Adrenal gland (tissue), 19 donors: ENCODE measurements around the gene CT45A7. TPM values are rescaled to one million over a fixed set of nuclear protein-coding genes. Genes with fewer than 3 reads are reported as not detected.
"Not testable (repeated sequence)": the region's sequence is repeated elsewhere in the genome, so short reads cannot be mapped to it uniquely, and the experiment has no call there.

Experiments used
- DNase-seq, 7 donors: peaks; one replicate each; pipeline ENCODE4 v3.0.0-alpha.2; 2019 to 2020
- H3K27ac ChIP-seq, 5 donors: fragments of 200-600 bp; sonication (generic) in 4 of 5; 1 replicate in 3 of 5; 2 replicates in 2 of 5; pipeline versions ENCODE4 v1.5.1 to v1.8.0; 2016 to 2020; ENCODE audit warnings: mild to moderate bottlenecking in 1 of 5
- H3K27me3 ChIP-seq: fragments of 200-600 bp; 2 replicates; pipeline ENCODE4 v1.8.0; 2021
- H3K36me3 ChIP-seq, 2 donors: fragments of 200-600 bp; replicated peaks in 1 of 2; 1 replicate in 1 of 2; 2 replicates in 1 of 2; pipeline versions ENCODE4 v1.5.1 to v1.8.0; 2018 to 2022
- H3K4me1 ChIP-seq, 2 donors: fragments of 200-600 bp; replicated peaks in 1 of 2; 1 replicate in 1 of 2; 2 replicates in 1 of 2; pipeline versions ENCODE4 v1.5.1 to v1.8.0; 2018 to 2021
- H3K4me3 ChIP-seq, 4 donors: fragments of 200-600 bp; sonication (generic) in 3 of 4; one replicate each; pipeline ENCODE4 v1.5.1; 2016 to 2018
- H3K9me3 ChIP-seq, 3 donors: fragments of 200-600 bp; sonication (generic) in 1 of 3; replicated peaks in 1 of 3; 1 replicate in 2 of 3; 2 replicates in 1 of 3; pipeline versions ENCODE4 v1.5.1 to v1.8.0; 2016 to 2021
- WGBS, 4 donors: extraction: QIAGEN DNeasy Blood & Tissue Kit in 2 of 4; methylation state at CpG; one replicate each; pipeline versions ENCODE4 v1.1.5 to v1.1.7; 2013 to 2017; 5-methylcytosine and 5-hydroxymethylcytosine counted together
- intact Hi-C, 2 donors: fragments of 100-400 bp; cut with DNase I; formaldehyde crosslinking; loops; one replicate each; pipeline versions ENCODE4 v1.14.1 to v1.15.0; 2022 to 2023
- long read RNA-seq, 10 donors: library from polyadenylated mRNA in 3 of 10; unstranded in 2 of 10; stranded (forward) in 1 of 10; transcript quantifications; one replicate each; pipeline ENCODE4 v2.0.0 and lab custom pipeline, GENCODE V29; 2021 to 2026
- polyA plus RNA-seq, 3 donors: library from polyadenylated mRNA; stranded (reverse); fragments of 200-250 nt in 2 of 3; fragments of 350-450 nt in 1 of 3; fragmentation: Illumina TruSeq in 1 of 3; extraction: RNeasy Lipid Tissue Mini Kit (QIAGEN cat#74804) in 1 of 3; gene quantifications; one replicate each; pipeline ENCODE4 v1.2.3, GENCODE V29; 2013 to 2014
- total RNA-seq, 9 donors: library from RNA; depleted of rRNA in 4 of 9; stranded (reverse); fragments of >200 nt in 4 of 9; fragments of 120-200 nt in 1 of 9; fragmentation: NEBNext Ultra II Directional in 1 of 9; extraction: Animal tissue kit (Norgen Biotek cat#: 25700) in 1 of 9; gene quantifications; one replicate each; pipeline versions ENCODE4 v1.1.0 to v1.2.4, GENCODE V29; 2013 to 2023
- donor health status: healthy with polysubstance abuse.
- donor health status: Bipolar disorder and iron deficiency.
- donor health status: DM: yes; HTN: yes; CAD: no.
- donor health status: DM: no; HTN: no; CAD: no.
- donor health status: DM: no; HTN: no; CAD: no.
- donor health status: DM: yes; HTN: yes; CAD: no.

Gene CT45A7, protein sequence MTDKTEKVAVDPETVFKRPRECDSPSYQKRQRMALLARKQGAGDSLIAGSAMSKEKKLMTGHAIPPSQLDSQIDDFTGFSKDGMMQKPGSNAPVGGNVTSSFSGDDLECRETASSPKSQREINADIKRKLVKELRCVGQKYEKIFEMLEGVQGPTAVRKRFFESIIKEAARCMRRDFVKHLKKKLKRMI
- total RNA-seq (not detected), polyA plus RNA-seq (not detected)
- long read RNA-seq, donor 1, result 0 reads
- long read RNA-seq, donor 2, result 0 reads
- long read RNA-seq, donor 3, result 0 reads
- long read RNA-seq, donor 4, result 0 reads
- long read RNA-seq, donor 5, result 0 reads
- long read RNA-seq, donor 6, result 0 reads
- long read RNA-seq, donor 7, result 0 reads
- long read RNA-seq, donor 8, result 0 reads
- long read RNA-seq, donor 9, result 0 reads
- long read RNA-seq, donor 10, result 0 reads

DNA sequence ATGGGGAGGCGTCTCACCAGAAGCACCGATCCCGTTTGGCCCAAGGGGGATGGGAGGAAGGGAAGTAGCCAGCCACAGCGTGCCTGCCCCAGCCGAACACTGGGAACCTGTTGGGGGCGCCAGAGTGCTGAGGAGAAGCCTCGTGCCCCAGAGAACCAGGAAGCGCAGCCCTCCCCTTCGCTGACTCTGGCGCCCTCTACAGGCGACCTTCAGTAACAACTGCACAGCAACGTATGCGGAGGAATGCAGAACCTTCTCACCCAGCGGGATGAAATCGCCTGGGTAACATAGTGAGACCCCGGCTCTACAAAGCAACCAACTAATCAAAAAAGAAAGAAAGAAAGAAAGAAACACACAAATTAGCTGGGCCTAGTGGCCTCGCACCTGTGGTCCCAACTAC, at the start of gene CT45A7:
Gene CT45A7, minus strand, starts transcription at position 101 of the 400 bp plus-strand sequence. CDS start 3,747 bp downstream, outside the sequence.
- H3K9me3 ChIP-seq, DNase-seq, H3K4me1 ChIP-seq, H3K36me3 ChIP-seq, intact Hi-C loops, H3K27ac ChIP-seq, H3K4me3 ChIP-seq, H3K27me3 ChIP-seq: not testable (repeated sequence)
- WGBS, 4 donors, result no CpG with 5 or more reads among the region's 17 CpGs

GRCh38 chrX:135882741-135883140, 45.7 kb upstream of the CT45A7 start:
- DNase-seq, H3K9me3 ChIP-seq, H3K36me3 ChIP-seq, H3K4me1 ChIP-seq, H3K27ac ChIP-seq, H3K4me3 ChIP-seq, intact Hi-C loops, H3K27me3 ChIP-seq: not testable (repeated sequence)
- WGBS, 4 donors, result 43 to 58% (median 47%) methylated on average over 3 to 4 of the region's 5 CpGs

DNA sequence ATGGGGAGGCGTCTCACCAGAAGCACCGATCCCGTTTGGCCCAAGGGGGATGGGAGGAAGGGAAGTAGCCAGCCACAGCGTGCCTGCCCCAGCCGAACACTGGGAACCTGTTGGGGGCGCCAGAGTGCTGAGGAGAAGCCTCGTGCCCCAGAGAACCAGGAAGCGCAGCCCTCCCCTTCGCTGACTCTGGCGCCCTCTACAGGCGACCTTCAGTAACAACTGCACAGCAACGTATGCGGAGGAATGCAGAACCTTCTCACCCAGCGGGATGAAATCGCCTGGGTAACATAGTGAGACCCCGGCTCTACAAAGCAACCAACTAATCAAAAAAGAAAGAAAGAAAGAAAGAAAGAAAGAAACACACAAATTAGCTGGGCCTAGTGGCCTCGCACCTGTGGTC, 34.6 kb upstream of the CT45A7 start, which contains the start of gene CT45A9:
Gene CT45A9, minus strand, starts transcription at position 101 of the 400 bp plus-strand sequence. CDS start 3,751 bp downstream, outside the sequence.
- H3K4me3 ChIP-seq, H3K9me3 ChIP-seq, H3K27ac ChIP-seq, intact Hi-C loops, H3K4me1 ChIP-seq, H3K36me3 ChIP-seq, DNase-seq, H3K27me3 ChIP-seq: not testable (repeated sequence)
- WGBS, 4 donors, result no CpG with 5 or more reads among the region's 17 CpGs

GRCh38 chrX:135854438-135854837, 17.4 kb upstream of the CT45A7 start, which contains the start of gene CT45A8:
Gene CT45A8 (minus strand): TSS chrX:135854538. CDS start chrX:135850783, 3,755 bp downstream.
- H3K4me1 ChIP-seq, H3K4me3 ChIP-seq, DNase-seq, H3K36me3 ChIP-seq, H3K9me3 ChIP-seq, H3K27ac ChIP-seq, intact Hi-C loops, H3K27me3 ChIP-seq: not testable (repeated sequence)
- WGBS, 4 donors, result no CpG with 5 or more reads among the region's 17 CpGs

DNA sequence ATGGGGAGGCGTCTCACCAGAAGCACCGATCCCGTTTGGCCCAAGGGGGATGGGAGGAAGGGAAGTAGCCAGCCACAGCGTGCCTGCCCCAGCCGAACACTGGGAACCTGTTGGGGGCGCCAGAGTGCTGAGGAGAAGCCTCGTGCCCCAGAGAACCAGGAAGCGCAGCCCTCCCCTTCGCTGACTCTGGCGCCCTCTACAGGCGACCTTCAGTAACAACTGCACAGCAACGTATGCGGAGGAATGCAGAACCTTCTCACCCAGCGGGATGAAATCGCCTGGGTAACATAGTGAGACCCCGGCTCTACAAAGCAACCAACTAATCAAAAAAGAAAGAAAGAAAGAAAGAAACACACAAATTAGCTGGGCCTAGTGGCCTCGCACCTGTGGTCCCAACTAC, 17.2 kb downstream of the CT45A7 start, which contains the start of gene CT45A2:
Gene CT45A2, minus strand, starts transcription at position 101 of the 400 bp plus-strand sequence. CDS start 3,747 bp downstream, outside the sequence.
- H3K27me3 ChIP-seq, intact Hi-C loops, H3K27ac ChIP-seq, H3K4me3 ChIP-seq, DNase-seq, H3K9me3 ChIP-seq, H3K36me3 ChIP-seq, H3K4me1 ChIP-seq: not testable (repeated sequence)
- WGBS, 4 donors, result no CpG with 5 or more reads among the region's 17 CpGs

DNA sequence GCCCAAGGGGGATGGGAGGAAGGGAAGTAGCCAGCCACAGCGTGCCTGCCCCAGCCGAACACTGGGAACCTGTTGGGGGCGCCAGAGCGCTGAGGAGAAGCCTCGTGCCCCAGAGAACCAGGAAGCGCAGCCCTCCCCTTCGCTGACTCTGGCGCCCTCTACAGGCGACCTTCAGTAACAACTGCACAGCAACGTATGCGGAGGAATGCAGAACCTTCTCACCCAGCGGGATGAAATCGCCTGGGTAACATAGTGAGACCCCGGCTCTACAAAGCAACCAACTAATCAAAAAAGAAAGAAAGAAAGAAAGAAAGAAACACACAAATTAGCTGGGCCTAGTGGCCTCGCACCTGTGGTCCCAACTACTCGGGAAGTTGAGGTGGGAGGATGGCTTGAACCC, 34.4 kb downstream of the CT45A7 start, which contains the start of gene CT45A6:
Gene CT45A6, minus strand, starts transcription at position 101 of the 400 bp plus-strand sequence. CDS start 3,794 bp downstream, outside the sequence.
- no CpG with 5 or more reads among the region's 16 CpGs for WGBS, 4 donors
- not testable (repeated sequence) for H3K27me3 ChIP-seq

DNA sequence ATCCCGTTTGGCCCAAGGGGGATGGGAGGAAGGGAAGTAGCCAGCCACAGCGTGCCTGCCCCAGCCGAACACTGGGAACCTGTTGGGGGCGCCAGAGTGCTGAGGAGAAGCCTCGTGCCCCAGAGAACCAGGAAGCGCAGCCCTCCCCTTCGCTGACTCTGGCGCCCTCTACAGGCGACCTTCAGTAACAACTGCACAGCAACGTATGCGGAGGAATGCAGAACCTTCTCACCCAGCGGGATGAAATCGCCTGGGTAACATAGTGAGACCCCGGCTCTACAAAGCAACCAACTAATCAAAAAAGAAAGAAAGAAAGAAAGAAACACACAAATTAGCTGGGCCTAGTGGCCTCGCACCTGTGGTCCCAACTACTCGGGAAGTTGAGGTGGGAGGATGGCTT, 51.7 kb downstream of the CT45A7 start, which contains the start of gene CT45A5:
Gene CT45A5, minus strand, starts transcription at position 101 of the 400 bp plus-strand sequence. CDS start 3,774 bp downstream, outside the sequence.
- H3K36me3 ChIP-seq, H3K27me3 ChIP-seq, H3K4me1 ChIP-seq, H3K27ac ChIP-seq, DNase-seq, H3K4me3 ChIP-seq, intact Hi-C loops, H3K9me3 ChIP-seq: not testable (repeated sequence)
- WGBS, 4 donors, result no CpG with 5 or more reads among the region's 16 CpGs

More for the DNA sequence above, 34.4 kb downstream of the CT45A7 start, which contains the start of gene CT45A6:
- DNase-seq, H3K27ac ChIP-seq, H3K4me1 ChIP-seq, H3K4me3 ChIP-seq, H3K36me3 ChIP-seq, intact Hi-C loops, H3K9me3 ChIP-seq: not testable (repeated sequence)

Other genes with a start within 250 kb of the CT45A7 start
- gene CT45A1, start 123.6 kb downstream of the CT45A7 start, total RNA-seq, result not detected
- gene CT45A1, start 123.6 kb downstream of the CT45A7 start, polyA plus RNA-seq, result not detected
- gene CT45A3, start 69.1 kb downstream of the CT45A7 start, total RNA-seq, result not detected
- gene CT45A3, start 69.1 kb downstream of the CT45A7 start, polyA plus RNA-seq, result not detected
- gene CT45A5, start 51.8 kb downstream of the CT45A7 start, total RNA-seq, result not detected
- not detected for gene CT45A5, start 51.8 kb downstream of the CT45A7 start, polyA plus RNA-seq
- not detected for gene CT45A6, start 34.5 kb downstream of the CT45A7 start, total RNA-seq
- gene CT45A6, start 34.5 kb downstream of the CT45A7 start, polyA plus RNA-seq, result not detected
- not detected for gene CT45A2, start 17.3 kb downstream of the CT45A7 start, total RNA-seq
- not detected for gene CT45A2, start 17.3 kb downstream of the CT45A7 start, polyA plus RNA-seq
- not detected for gene CT45A8, start 17.3 kb upstream of the CT45A7 start, total RNA-seq
- gene CT45A8, start 17.3 kb upstream of the CT45A7 start, polyA plus RNA-seq, result not detected
- gene CT45A9, start 34.5 kb upstream of the CT45A7 start, total RNA-seq, result not detected
- gene CT45A9, start 34.5 kb upstream of the CT45A7 start, polyA plus RNA-seq, result not detected
- gene CT45A10, start 56.2 kb upstream of the CT45A7 start, total RNA-seq, result not detected
- not detected for gene CT45A10, start 56.2 kb upstream of the CT45A7 start, polyA plus RNA-seq
- not detected for gene SAGE1, start 56.4 kb upstream of the CT45A7 start, total RNA-seq
- under 1 TPM in 1 of 3 donors, not detected in 2; 0.03 TPM for gene SAGE1, start 56.4 kb upstream of the CT45A7 start, polyA plus RNA-seq
- gene MMGT1, start 136.7 kb upstream of the CT45A7 start, total RNA-seq, result 10 to 100 TPM in 8 of 9 donors, 1 to 10 TPM in 1; 8.2 to 23.5 (median 13.6) TPM
- gene MMGT1, start 136.7 kb upstream of the CT45A7 start, polyA plus RNA-seq, result 10 to 100 TPM in 1 of 3 donors, 1 to 10 TPM in 2; 1.4 to 20.7 (median 2.9) TPM
- 10 to 100 TPM; 12.4 to 36.2 (median 16.4) TPM for gene SLC9A6, start 148.2 kb upstream of the CT45A7 start, total RNA-seq
- 10 to 100 TPM in 2 of 3 donors, 1 to 10 TPM in 1; 10.0 to 17.2 (median 10.0) TPM for gene SLC9A6, start 148.2 kb upstream of the CT45A7 start, polyA plus RNA-seq